Measurements from ENCODE around the gene SPSB4.
A peak's percentile ranks its signal among the peaks of the same experiment; 100 is the strongest.

The SPSB4 gene

DNA sequence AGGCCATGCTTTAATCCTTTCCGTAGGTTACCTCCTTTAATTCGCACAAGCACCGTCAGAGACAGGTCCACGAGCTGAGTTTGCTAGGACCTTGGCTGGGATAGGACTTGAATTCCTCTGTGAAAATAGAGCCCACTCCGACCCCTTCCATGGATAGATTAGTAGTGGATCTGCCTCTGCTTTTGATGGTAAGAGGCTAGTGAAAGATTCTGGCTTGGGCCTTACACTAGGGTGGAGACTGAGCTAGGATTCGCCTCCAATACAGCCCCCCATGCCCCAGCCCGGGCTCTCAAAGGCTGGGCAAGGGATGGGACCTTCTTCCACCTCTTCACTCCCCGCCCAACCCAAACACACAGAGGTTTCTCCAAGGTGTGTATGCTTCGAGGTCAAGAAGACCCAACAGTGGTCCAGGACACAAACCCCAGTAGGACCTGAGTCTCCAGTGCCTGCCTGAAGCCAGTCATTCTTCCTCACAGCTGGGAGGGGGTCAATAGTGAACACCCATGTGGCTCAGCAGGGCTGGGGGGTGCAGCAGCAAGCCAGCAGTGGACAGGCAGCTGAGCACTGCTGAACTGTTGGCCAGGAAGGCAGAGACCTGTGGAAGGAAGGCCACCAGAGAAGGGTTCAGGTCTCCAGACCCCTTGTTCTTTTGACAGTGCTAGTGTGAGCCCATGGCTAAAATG, 75.7 kb downstream of the SPSB4 start (continued):
- no peak for TF ChIP-seq KLF8 (tag by site-specific recombination; IDR thresholded peaks at IDR 0.05)
- no peak for TF ChIP-seq ZBTB7A (tag by site-specific recombination; IDR thresholded peaks at IDR 0.05; ENCODE audit: low read depth)

DNA sequence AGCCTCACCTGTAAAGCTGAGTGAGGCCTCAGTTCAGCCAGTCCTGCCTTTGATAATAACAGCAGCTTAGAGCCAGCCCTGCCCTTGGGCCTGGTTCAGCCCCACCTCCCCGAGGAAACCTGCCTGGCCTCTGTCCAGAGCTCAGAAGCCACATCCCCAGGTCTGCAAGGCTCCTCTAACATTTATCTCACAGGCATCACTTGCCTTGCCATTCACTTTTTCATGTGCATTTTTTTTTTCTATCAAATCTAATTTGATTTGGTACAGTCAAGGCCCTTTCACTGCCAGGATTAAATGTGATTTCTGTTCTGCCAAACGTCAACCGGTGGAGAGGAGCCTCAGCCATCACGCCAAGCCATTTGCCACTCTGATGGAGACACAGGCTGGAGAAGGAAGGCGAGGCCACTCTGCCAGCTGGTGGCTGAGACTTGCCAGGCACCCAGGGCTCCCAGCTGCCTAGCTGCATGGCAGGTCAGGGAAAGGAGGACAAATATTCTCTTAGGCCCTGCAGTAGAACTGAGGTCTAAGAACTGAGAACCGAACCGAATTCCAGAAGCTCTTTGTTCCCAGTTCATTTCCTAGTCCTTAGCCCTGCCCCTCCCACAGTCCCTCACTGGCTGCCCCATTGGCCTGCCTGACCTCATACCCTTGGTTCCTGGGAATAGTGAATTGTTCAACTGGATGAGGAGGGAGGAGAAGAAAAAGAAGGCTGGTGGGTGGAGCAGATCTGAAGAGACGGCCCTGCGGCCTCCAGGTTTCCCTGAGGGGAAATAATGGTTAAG, 76.4 kb downstream of the SPSB4 start:
- TF ChIP-seq KLF9 (tag by site-specific recombination; IDR thresholded peaks at IDR 0.05; ENCODE audit: low read depth) (no peak), ZNF146 (tag by site-specific recombination; IDR thresholded peaks at IDR 0.05) (no peak), ZEB2 (tag by site-specific recombination; IDR thresholded peaks at IDR 0.05) (no peak), ZNF830 (tag by site-specific recombination; IDR thresholded peaks at IDR 0.05; ENCODE audit: low read depth) (no peak), KLF7 (tag by site-specific recombination; IDR thresholded peaks at IDR 0.05; ENCODE audit: borderline replicate concordance) (no peak), ZNF626 (tag by site-specific recombination; IDR thresholded peaks at IDR 0.05) (no peak), ZNF184 (tag by site-specific recombination; IDR thresholded peaks at IDR 0.05) (no peak)
- TF ChIP-seq, protein P1, sequence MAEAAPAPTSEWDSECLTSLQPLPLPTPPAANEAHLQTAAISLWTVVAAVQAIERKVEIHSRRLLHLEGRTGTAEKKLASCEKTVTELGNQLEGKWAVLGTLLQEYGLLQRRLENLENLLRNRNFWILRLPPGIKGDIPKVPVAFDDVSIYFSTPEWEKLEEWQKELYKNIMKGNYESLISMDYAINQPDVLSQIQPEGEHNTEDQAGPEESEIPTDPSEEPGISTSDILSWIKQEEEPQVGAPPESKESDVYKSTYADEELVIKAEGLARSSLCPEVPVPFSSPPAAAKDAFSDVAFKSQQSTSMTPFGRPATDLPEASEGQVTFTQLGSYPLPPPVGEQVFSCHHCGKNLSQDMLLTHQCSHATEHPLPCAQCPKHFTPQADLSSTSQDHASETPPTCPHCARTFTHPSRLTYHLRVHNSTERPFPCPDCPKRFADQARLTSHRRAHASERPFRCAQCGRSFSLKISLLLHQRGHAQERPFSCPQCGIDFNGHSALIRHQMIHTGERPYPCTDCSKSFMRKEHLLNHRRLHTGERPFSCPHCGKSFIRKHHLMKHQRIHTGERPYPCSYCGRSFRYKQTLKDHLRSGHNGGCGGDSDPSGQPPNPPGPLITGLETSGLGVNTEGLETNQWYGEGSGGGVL (tag by site-specific recombination; IDR thresholded peaks at IDR 0.05): no peak
- TF ChIP-seq, protein P2, sequence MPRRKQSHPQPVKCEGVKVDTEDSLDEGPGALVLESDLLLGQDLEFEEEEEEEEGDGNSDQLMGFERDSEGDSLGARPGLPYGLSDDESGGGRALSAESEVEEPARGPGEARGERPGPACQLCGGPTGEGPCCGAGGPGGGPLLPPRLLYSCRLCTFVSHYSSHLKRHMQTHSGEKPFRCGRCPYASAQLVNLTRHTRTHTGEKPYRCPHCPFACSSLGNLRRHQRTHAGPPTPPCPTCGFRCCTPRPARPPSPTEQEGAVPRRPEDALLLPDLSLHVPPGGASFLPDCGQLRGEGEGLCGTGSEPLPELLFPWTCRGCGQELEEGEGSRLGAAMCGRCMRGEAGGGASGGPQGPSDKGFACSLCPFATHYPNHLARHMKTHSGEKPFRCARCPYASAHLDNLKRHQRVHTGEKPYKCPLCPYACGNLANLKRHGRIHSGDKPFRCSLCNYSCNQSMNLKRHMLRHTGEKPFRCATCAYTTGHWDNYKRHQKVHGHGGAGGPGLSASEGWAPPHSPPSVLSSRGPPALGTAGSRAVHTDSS (tag by site-specific recombination; IDR thresholded peaks at IDR 0.05): no peak
- TF ChIP-seq, protein P3, sequence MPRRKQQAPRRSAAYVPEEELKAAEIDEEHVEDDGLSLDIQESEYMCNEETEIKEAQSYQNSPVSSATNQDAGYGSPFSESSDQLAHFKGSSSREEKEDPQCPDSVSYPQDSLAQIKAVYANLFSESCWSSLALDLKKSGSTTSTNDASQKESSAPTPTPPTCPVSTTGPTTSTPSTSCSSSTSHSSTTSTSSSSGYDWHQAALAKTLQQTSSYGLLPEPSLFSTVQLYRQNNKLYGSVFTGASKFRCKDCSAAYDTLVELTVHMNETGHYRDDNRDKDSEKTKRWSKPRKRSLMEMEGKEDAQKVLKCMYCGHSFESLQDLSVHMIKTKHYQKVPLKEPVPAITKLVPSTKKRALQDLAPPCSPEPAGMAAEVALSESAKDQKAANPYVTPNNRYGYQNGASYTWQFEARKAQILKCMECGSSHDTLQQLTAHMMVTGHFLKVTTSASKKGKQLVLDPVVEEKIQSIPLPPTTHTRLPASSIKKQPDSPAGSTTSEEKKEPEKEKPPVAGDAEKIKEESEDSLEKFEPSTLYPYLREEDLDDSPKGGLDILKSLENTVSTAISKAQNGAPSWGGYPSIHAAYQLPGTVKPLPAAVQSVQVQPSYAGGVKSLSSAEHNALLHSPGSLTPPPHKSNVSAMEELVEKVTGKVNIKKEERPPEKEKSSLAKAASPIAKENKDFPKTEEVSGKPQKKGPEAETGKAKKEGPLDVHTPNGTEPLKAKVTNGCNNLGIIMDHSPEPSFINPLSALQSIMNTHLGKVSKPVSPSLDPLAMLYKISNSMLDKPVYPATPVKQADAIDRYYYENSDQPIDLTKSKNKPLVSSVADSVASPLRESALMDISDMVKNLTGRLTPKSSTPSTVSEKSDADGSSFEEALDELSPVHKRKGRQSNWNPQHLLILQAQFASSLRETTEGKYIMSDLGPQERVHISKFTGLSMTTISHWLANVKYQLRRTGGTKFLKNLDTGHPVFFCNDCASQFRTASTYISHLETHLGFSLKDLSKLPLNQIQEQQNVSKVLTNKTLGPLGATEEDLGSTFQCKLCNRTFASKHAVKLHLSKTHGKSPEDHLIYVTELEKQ (tag by site-specific recombination; IDR thresholded peaks at IDR 0.05; ENCODE audit: borderline replicate concordance): no peak
- no peak overlapping the region for H3K27ac ChIP-seq (ENCODE audit: extremely low read depth, low read depth, low read length)
- no peaks in the 10 kb centered on the region for H3K9me3 ChIP-seq (ENCODE audit: control insufficient read depth, insufficient read depth, low read depth, low read length)
- ChIA-PET POLR2A (no interaction called here), CTCF (interaction anchor here (0.7 to 1.1 kb wide), 2 partner anchors 64 to 116 kb away, joined by 3 read pairs; no protein-coding TSS in a partner anchor)
- H3K36me3 ChIP-seq (ENCODE audit: control insufficient read depth in 2 of 2, insufficient read depth in 1 of 2, low read length in 2 of 2): no peaks in the 10 kb centered on the region
- no peaks in the 10 kb centered on the region for H3K4me1 ChIP-seq (ENCODE audit: control insufficient read depth, insufficient read depth, low read length)
- no peak overlapping the region for H3K4me3 ChIP-seq (ENCODE audit: low read depth, low read length)

DNA sequence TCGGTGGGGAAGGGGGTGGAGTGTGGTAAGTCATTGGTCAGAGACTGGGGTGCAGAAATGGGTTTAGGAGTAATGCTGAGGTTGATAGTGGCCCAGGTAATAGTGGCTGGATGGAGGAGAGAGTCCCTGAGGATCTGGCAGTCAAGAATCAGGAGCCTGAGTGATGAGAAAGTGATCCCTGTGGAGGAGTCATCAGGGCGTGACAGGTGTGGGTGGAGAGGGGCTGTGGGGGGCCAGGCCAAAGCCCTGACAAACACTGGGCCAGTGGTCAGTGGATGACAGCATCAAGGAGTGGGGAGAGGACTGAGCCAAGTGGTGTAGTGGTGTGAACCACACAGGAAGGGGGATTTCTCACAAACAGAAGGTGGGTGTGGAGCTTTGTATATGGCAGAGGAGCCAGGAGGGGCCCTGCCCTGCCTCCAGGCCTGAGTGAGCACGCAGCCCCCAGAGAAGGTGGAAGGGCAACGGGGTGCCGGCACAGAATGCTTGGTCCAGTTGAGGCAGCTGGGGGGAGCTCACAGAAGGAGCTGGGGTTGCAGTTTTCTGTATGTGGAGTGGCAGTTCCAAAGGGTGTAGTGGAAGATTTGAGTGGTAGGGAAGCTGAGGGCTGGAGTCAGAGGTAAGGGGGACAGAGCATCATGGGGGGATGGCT, 77.1 kb downstream of the SPSB4 start:
- POLR2A ChIA-PET: no interaction called here
- TF ChIP-seq EGR2 (tag by site-specific recombination; IDR thresholded peaks at IDR 0.05; ENCODE audit: low read depth) (peak; percentile 65), ZNF624 (tag by site-specific recombination; IDR thresholded peaks at IDR 0.05) (no peak), ZFHX2 (tag by site-specific recombination; conservative IDR thresholded peaks at IDR 0.05) (peak; percentile 40; the same call in 1 of the 2 replicates)
- no peaks in the 10 kb centered on the region for H3K9me3 ChIP-seq (ENCODE audit: control insufficient read depth, insufficient read depth, low read depth, low read length)
- H3K27ac ChIP-seq (ENCODE audit: extremely low read depth, low read depth, low read length): no peak overlapping the region
- no peaks in the 10 kb centered on the region for H3K36me3 ChIP-seq (ENCODE audit: control insufficient read depth in 2 of 2, insufficient read depth in 1 of 2, low read length in 2 of 2)
- CTCF ChIA-PET: no interaction called here
- H3K4me1 ChIP-seq (ENCODE audit: control insufficient read depth, insufficient read depth, low read length): no peaks in the 10 kb centered on the region
- H3K4me3 ChIP-seq (ENCODE audit: low read depth, low read length): no peak overlapping the region
